ENCODE data around the gene MYO1D. TPM values are rescaled to one million over a fixed set of nuclear protein-coding genes. Genes with fewer than 3 reads are reported as not detected.

The MYO1D gene
- total and polyA plus RNA-seq, 2 donors (not counting 3 experiments of a cell fraction or from before 2014, with no cell fraction given): 37.8 to 85.5 TPM

GRCh38 chr17:32555611-32556310, 321.2 kb downstream of the MYO1D start:
- H3K27ac ChIP-seq (ENCODE audit: insufficient read depth, low read depth, low read length): no peak overlapping the region
- H3K9ac ChIP-seq (replicated peaks; ENCODE audit: extremely low read depth, insufficient read depth, low read length): no peak overlapping the region
- H3K27me3 ChIP-seq (ENCODE audit: control insufficient read depth in 2 of 2, insufficient read depth in 2 of 2, low read length in 2 of 2): no peaks in the 10 kb centered on the region
- FAIRE-seq (no peak), DNase-seq (ENCODE audit: low read depth, low spot score) (no peak)
- no peaks in the 10 kb centered on the region for H3K36me3 ChIP-seq (ENCODE audit: control insufficient read depth in 2 of 2, extremely low read depth in 1 of 2, insufficient read depth in 2 of 2, low read length in 2 of 2)
- no peak overlapping the region for H3K4me2 ChIP-seq (ENCODE audit: insufficient read depth, low read length)
- dilution Hi-C loops (cut with MboI; ENCODE audit: extremely low pct_ligation_motif_present, low sequenced_read_pairs) (no loop called here), intact Hi-C loops (cut with micrococcal nuclease) (no loop called here)
- peaks cover 18% of the 10 kb centered on the region for H3K4me1 ChIP-seq (ENCODE audit: control insufficient read depth, extremely low read depth, insufficient read depth, low read length)
- H3K9me1 ChIP-seq (replicated peaks; ENCODE audit: control insufficient read depth, extremely low read depth, insufficient read depth, low read length): no peaks in the 10 kb centered on the region
- no peaks in the 10 kb centered on the region for H3K79me2 ChIP-seq (ENCODE audit: control insufficient read depth, insufficient read depth, low read length)
- TF ChIP-seq POLR2A (IDR thresholded peaks at IDR 0.05; ENCODE audit: low read depth, low read length) (no peak), GATA2 (IDR thresholded peaks at IDR 0.05; ENCODE audit: insufficient read depth, insufficient read length, low read depth, low read length) (no peak), EZH2 (IDR thresholded peaks at IDR 0.05; ENCODE audit: borderline replicate concordance, low read depth, low read length, severe bottlenecking) (no peak), JUN (IDR thresholded peaks at IDR 0.05; ENCODE audit: borderline replicate concordance, insufficient read depth, insufficient read length, low read depth) (no peak), FOS (IDR thresholded peaks at IDR 0.05; ENCODE audit: borderline replicate concordance, insufficient read depth, low read length) (no peak), POLR2AphosphoS5 (IDR thresholded peaks at IDR 0.05; ENCODE audit: insufficient read depth, low read depth, low read length) (no peak), MYC (IDR thresholded peaks at IDR 0.05; ENCODE audit: low read depth, low read length) (no peak)
- TF ChIP-seq, protein P1, sequence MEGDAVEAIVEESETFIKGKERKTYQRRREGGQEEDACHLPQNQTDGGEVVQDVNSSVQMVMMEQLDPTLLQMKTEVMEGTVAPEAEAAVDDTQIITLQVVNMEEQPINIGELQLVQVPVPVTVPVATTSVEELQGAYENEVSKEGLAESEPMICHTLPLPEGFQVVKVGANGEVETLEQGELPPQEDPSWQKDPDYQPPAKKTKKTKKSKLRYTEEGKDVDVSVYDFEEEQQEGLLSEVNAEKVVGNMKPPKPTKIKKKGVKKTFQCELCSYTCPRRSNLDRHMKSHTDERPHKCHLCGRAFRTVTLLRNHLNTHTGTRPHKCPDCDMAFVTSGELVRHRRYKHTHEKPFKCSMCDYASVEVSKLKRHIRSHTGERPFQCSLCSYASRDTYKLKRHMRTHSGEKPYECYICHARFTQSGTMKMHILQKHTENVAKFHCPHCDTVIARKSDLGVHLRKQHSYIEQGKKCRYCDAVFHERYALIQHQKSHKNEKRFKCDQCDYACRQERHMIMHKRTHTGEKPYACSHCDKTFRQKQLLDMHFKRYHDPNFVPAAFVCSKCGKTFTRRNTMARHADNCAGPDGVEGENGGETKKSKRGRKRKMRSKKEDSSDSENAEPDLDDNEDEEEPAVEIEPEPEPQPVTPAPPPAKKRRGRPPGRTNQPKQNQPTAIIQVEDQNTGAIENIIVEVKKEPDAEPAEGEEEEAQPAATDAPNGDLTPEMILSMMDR (IDR thresholded peaks at IDR 0.05; ENCODE audit: extremely low read depth in 1 of 2, insufficient read depth in 1 of 2, low read depth in 1 of 2, low read length in 2 of 2): no peak
- TF ChIP-seq, protein P2, sequence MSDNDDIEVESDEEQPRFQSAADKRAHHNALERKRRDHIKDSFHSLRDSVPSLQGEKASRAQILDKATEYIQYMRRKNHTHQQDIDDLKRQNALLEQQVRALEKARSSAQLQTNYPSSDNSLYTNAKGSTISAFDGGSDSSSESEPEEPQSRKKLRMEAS (IDR thresholded peaks at IDR 0.05; ENCODE audit: insufficient read depth, insufficient read length): no peak
- ChIA-PET CTCF (no interaction called here), POLR2A (no interaction called here)
- H4K20me1 ChIP-seq (replicated peaks; ENCODE audit: control insufficient read depth, extremely low read depth, insufficient read depth, low read length): no peaks in the 10 kb centered on the region
- H3K4me3 ChIP-seq (replicated peaks in 1 of 3; ENCODE audit: insufficient read depth in 1 of 3, low read depth in 1 of 3, low read length in 3 of 3): no peak overlapping the region
- no TSS peak for BruUV-seq (replicated peaks)
- H3K9me3 ChIP-seq (replicated peaks; ENCODE audit: control insufficient read depth, insufficient read depth, low read length): no peaks in the 10 kb centered on the region
- H2AFZ ChIP-seq (ENCODE audit: low read depth, low read length): no peak overlapping the region
